Panc1 (cell line): ENCODE data around the gene TUBA4A.

Source experiments
- POLR2AphosphoS5 ChIP-seq: IDR thresholded peaks from 2 replicates; pipeline ENCODE4 v1.6.1; 2012; ENCODE audit warnings: mild to moderate bottlenecking, low read depth, low read length, moderate library complexity
- TCF7L2 ChIP-seq: IDR thresholded peaks from 2 replicates; pipeline ENCODE4 v1.6.1; 2011; ENCODE audit warnings: mild to moderate bottlenecking, low read depth, low read length, inconsistent platforms
- TF ChIP-seq, protein P1 (sequence below): fragments of 450-650 bp; IDR thresholded peaks from 2 replicates; pipeline ENCODE4 v1.5.1; 2017; ENCODE audit warnings: mild to moderate bottlenecking

GRCh38 chr2:219223831-219224610, 29.7 kb downstream of the TUBA4A start:
- TF ChIP-seq, protein P1, sequence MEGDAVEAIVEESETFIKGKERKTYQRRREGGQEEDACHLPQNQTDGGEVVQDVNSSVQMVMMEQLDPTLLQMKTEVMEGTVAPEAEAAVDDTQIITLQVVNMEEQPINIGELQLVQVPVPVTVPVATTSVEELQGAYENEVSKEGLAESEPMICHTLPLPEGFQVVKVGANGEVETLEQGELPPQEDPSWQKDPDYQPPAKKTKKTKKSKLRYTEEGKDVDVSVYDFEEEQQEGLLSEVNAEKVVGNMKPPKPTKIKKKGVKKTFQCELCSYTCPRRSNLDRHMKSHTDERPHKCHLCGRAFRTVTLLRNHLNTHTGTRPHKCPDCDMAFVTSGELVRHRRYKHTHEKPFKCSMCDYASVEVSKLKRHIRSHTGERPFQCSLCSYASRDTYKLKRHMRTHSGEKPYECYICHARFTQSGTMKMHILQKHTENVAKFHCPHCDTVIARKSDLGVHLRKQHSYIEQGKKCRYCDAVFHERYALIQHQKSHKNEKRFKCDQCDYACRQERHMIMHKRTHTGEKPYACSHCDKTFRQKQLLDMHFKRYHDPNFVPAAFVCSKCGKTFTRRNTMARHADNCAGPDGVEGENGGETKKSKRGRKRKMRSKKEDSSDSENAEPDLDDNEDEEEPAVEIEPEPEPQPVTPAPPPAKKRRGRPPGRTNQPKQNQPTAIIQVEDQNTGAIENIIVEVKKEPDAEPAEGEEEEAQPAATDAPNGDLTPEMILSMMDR: no peak
- TF ChIP-seq TCF7L2 (no peak), POLR2AphosphoS5 (no peak)
